ENCODE measurements around the gene ABCD3. TPM values are rescaled to one million over a fixed set of nuclear protein-coding genes. Genes with fewer than 3 reads are reported as not detected.

The ABCD3 gene
- total and polyA plus RNA-seq, 2 of the 8 experiments (the other 6 are each of a cell fraction or from before 2014, with no cell fraction given), result 6.6 to 29.4 TPM

GRCh38 chr1:94399453-94399852, 18.7 kb upstream of the ABCD3 start (continued):
- no peak for TF ChIP-seq SAP30 (IDR thresholded peaks at IDR 0.05; ENCODE audit: insufficient read depth, insufficient replicate concordance, low read length)
- no peak for TF ChIP-seq CREB1 (IDR thresholded peaks at IDR 0.05)
- no peak for TF ChIP-seq RBBP5 (IDR thresholded peaks at IDR 0.05; ENCODE audit: borderline replicate concordance, low read depth, low read length)
- TF ChIP-seq CBX5 (IDR thresholded peaks at IDR 0.05; ENCODE audit: low read depth, low read length), result no peak
- TF ChIP-seq, protein P1, sequence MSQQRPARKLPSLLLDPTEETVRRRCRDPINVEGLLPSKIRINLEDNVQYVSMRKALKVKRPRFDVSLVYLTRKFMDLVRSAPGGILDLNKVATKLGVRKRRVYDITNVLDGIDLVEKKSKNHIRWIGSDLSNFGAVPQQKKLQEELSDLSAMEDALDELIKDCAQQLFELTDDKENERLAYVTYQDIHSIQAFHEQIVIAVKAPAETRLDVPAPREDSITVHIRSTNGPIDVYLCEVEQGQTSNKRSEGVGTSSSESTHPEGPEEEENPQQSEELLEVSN (IDR thresholded peaks at IDR 0.05), result no peak
- TF ChIP-seq SIN3A (conservative IDR thresholded peaks at IDR 0.05 in 1 of 2, IDR thresholded peaks at IDR 0.05 in 1 of 2; ENCODE audit: low read depth in 1 of 2, low read length in 2 of 2), result no peak
- TF ChIP-seq CHD1 (IDR thresholded peaks at IDR 0.05; ENCODE audit: low read depth, low read length), result no peak
- no peak for TF ChIP-seq ASH2L (IDR thresholded peaks at IDR 0.05; ENCODE audit: low read length)
- no peak for TF ChIP-seq RXRA (IDR thresholded peaks at IDR 0.05; ENCODE audit: insufficient read depth, low read depth, low read length)
- TF ChIP-seq TAF1 (IDR thresholded peaks at IDR 0.05; ENCODE audit: low read depth, low read length), result no peak
